SK-N-SH treated with all-trans-retinoic acid at 6 μM for 48 hours (cell line): Measurements from ENCODE around the gene PDLIM7.
A peak's percentile ranks its signal among the peaks of the same experiment; 100 is the strongest.

ENCODE experiments used
- ATAC-seq: fragments of 200-7000 bp; cut with Tn5 transposase; 3 replicates; pipeline ENCODE4 v1.9.1; 2020; ENCODE audit warnings: mild to moderate bottlenecking, moderate library complexity
- BACH2 ChIP-seq: fragments of 250-450 bp; sonication (Bioruptor Pico); IDR thresholded peaks from 2 replicates; pipeline ENCODE4 v1.9.0; 2021; ENCODE audit warnings: mild to moderate bottlenecking, borderline replicate concordance
- CSDC2 ChIP-seq: fragments of 250-450 bp; sonication (Bioruptor Pico); IDR thresholded peaks from 2 replicates; pipeline ENCODE4 v1.5.0; 2020; ENCODE audit warnings: mild to moderate bottlenecking, moderate library complexity
- ISL1 ChIP-seq: fragments of 250-450 bp; sonication (Bioruptor Pico); IDR thresholded peaks from 2 replicates; pipeline ENCODE4 v2.1.2; 2022; ENCODE audit warnings: mild to moderate bottlenecking, moderate library complexity
- OSR1 ChIP-seq: fragments of 250-450 bp; sonication (Bioruptor Pico); IDR thresholded peaks from 2 replicates; pipeline ENCODE4 v1.8.0; 2022; ENCODE audit warnings: moderate library complexity, mild to moderate bottlenecking, inconsistent platforms
- PPARA ChIP-seq: fragments of 250-450 bp; sonication (Bioruptor Pico); IDR thresholded peaks from 2 replicates; pipeline ENCODE4 v1.5.0; 2020; ENCODE audit warnings: mild to moderate bottlenecking, borderline replicate concordance
- RARB ChIP-seq: fragments of 250-450 bp; sonication (Bioruptor Pico); IDR thresholded peaks from 2 replicates; pipeline ENCODE4 v1.8.0; 2021; ENCODE audit warnings: mild to moderate bottlenecking, moderate library complexity
- SNAI2 ChIP-seq: fragments of 250-450 bp; sonication (Bioruptor Pico); IDR thresholded peaks from 2 replicates; pipeline ENCODE4 v1.5.0; 2020; ENCODE audit warnings: mild to moderate bottlenecking, moderate library complexity
- TCF4 ChIP-seq: fragments of 250-450 bp; sonication (Bioruptor Pico); IDR thresholded peaks from 2 replicates; pipeline ENCODE4 v1.8.0; 2021; ENCODE audit warnings: mild to moderate bottlenecking, moderate library complexity, borderline replicate concordance
- TOX ChIP-seq: fragments of 250-450 bp; sonication (Bioruptor Pico); IDR thresholded peaks from 2 replicates; pipeline ENCODE4 v1.8.0; 2021; ENCODE audit warnings: mild to moderate bottlenecking, moderate library complexity, borderline replicate concordance
- ZC3H10 ChIP-seq: fragments of 250-450 bp; sonication (Bioruptor Pico); IDR thresholded peaks from 2 replicates; pipeline ENCODE4 v1.5.1; 2021; ENCODE audit warnings: mild to moderate bottlenecking, moderate library complexity
- ZFP3 ChIP-seq: fragments of 250-450 bp; sonication (Bioruptor Pico); IDR thresholded peaks from 2 replicates; pipeline ENCODE4 v1.5.0; 2020; ENCODE audit warnings: mild to moderate bottlenecking, moderate library complexity
- ZFP30 ChIP-seq: fragments of 450-650 bp; formaldehyde crosslinking; IDR thresholded peaks from 2 replicates; pipeline ENCODE4 v1.5.0; 2022; ENCODE audit warnings: mild to moderate bottlenecking, moderate library complexity
- ZNF565 ChIP-seq: fragments of 450-650 bp; formaldehyde crosslinking; conservative IDR thresholded peaks from 2 replicates; pipeline ENCODE4 v1.5.0; 2020; ENCODE audit warnings: low read depth, mild to moderate bottlenecking, moderate library complexity
- ZNF70 ChIP-seq: fragments of 450-650 bp; formaldehyde crosslinking; IDR thresholded peaks from 2 replicates; pipeline ENCODE4 v1.5.0; 2020; ENCODE audit warnings: mild to moderate bottlenecking, moderate library complexity
- ZNF8 ChIP-seq: fragments of 450-650 bp; formaldehyde crosslinking; IDR thresholded peaks from 2 replicates; pipeline ENCODE4 v1.5.0; 2020; ENCODE audit warnings: mild to moderate bottlenecking, moderate library complexity
- TF ChIP-seq, protein P1 (sequence below): fragments of 250-450 bp; sonication (Bioruptor Pico); IDR thresholded peaks from 2 replicates; pipeline ENCODE4 v1.8.0; 2021; ENCODE audit warnings: low read depth, mild to moderate bottlenecking, moderate library complexity, borderline replicate concordance
- TF ChIP-seq, protein P2 (sequence below): fragments of 250-450 bp; sonication (Bioruptor Pico); IDR thresholded peaks from 2 replicates; pipeline ENCODE4 v1.5.0; 2020; ENCODE audit warnings: mild to moderate bottlenecking, moderate library complexity
- TF ChIP-seq, protein P3 (sequence below): fragments of 250-450 bp; sonication (Bioruptor Pico); IDR thresholded peaks from 2 replicates; pipeline ENCODE4 v1.8.0; 2020; ENCODE audit warnings: mild to moderate bottlenecking, moderate library complexity, borderline replicate concordance
- TF ChIP-seq, protein P4 (sequence below): fragments of 250-450 bp; sonication (Bioruptor Pico); IDR thresholded peaks from 2 replicates; pipeline ENCODE4 v1.5.1; 2020; ENCODE audit warnings: low read depth, mild to moderate bottlenecking, moderate library complexity
- TF ChIP-seq, protein P5 (sequence below): fragments of 250-450 bp; sonication (Bioruptor Pico); IDR thresholded peaks from 2 replicates; pipeline ENCODE4 v1.5.1; 2021; ENCODE audit warnings: mild to moderate bottlenecking, moderate library complexity

PDLIM7 gene

DNA sequence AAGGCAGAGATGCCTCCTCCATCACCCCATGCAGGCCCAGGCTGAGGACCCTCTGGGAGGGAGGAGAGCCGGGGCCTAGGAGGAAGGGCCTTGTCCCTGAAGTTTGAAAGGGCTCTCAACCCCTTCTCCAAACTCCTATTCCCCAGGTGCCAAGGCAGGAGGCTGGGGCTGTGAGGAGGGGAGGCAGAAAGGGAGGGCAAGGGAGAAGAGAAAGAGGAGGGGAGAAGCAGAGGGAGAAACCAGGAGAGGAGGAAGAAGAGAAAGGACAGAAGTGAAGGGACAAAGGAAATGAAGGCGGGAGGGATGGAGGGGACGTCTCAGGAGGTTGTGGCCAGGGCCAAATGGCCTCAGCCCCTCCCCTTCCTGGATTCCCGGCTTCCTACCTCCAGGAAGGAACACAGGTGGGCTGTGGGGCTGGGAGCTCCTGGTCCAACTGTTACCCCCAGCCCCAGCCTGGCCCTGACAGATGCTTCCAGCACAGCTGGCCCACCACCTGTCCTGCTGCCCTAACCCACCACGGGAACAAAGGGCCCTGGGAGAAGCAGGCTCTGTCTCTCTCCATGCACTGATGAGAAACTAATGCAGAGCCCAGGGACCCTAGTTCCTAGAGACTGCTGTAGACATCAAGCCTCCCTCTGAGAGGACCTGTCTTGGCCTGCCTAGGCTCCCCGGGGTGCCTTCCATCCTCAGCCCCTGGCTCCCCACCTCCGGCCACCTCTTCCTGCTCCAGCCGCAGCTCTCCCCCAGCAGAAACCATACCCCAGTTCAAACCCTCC lies 27.5 kb downstream of the PDLIM7 start:
- TF ChIP-seq, protein P1, sequence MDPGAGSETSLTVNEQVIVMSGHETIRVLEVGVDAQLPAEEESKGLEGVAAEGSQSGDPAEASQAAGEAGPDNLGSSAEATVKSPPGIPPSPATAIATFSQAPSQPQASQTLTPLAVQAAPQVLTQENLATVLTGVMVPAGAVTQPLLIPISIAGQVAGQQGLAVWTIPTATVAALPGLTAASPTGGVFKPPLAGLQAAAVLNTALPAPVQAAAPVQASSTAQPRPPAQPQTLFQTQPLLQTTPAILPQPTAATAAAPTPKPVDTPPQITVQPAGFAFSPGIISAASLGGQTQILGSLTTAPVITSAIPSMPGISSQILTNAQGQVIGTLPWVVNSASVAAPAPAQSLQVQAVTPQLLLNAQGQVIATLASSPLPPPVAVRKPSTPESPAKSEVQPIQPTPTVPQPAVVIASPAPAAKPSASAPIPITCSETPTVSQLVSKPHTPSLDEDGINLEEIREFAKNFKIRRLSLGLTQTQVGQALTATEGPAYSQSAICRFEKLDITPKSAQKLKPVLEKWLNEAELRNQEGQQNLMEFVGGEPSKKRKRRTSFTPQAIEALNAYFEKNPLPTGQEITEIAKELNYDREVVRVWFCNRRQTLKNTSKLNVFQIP (CRISPR knock-in tag): no peak
- TF ChIP-seq ZFP3 (CRISPR knock-in tag): no peak
- TF ChIP-seq SNAI2 (CRISPR knock-in tag): no peak
- no peak for TF ChIP-seq TOX
- no peak for TF ChIP-seq ZNF565 (CRISPR knock-in tag)
- no peak for TF ChIP-seq ZC3H10 (CRISPR knock-in tag)
- TF ChIP-seq ZNF70 (CRISPR knock-in tag): no peak
- TF ChIP-seq PPARA: no peak
- TF ChIP-seq, protein P2, sequence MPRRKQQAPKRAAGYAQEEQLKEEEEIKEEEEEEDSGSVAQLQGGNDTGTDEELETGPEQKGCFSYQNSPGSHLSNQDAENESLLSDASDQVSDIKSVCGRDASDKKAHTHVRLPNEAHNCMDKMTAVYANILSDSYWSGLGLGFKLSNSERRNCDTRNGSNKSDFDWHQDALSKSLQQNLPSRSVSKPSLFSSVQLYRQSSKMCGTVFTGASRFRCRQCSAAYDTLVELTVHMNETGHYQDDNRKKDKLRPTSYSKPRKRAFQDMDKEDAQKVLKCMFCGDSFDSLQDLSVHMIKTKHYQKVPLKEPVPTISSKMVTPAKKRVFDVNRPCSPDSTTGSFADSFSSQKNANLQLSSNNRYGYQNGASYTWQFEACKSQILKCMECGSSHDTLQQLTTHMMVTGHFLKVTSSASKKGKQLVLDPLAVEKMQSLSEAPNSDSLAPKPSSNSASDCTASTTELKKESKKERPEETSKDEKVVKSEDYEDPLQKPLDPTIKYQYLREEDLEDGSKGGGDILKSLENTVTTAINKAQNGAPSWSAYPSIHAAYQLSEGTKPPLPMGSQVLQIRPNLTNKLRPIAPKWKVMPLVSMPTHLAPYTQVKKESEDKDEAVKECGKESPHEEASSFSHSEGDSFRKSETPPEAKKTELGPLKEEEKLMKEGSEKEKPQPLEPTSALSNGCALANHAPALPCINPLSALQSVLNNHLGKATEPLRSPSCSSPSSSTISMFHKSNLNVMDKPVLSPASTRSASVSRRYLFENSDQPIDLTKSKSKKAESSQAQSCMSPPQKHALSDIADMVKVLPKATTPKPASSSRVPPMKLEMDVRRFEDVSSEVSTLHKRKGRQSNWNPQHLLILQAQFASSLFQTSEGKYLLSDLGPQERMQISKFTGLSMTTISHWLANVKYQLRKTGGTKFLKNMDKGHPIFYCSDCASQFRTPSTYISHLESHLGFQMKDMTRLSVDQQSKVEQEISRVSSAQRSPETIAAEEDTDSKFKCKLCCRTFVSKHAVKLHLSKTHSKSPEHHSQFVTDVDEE (CRISPR knock-in tag): no peak
- TF ChIP-seq, protein P3, sequence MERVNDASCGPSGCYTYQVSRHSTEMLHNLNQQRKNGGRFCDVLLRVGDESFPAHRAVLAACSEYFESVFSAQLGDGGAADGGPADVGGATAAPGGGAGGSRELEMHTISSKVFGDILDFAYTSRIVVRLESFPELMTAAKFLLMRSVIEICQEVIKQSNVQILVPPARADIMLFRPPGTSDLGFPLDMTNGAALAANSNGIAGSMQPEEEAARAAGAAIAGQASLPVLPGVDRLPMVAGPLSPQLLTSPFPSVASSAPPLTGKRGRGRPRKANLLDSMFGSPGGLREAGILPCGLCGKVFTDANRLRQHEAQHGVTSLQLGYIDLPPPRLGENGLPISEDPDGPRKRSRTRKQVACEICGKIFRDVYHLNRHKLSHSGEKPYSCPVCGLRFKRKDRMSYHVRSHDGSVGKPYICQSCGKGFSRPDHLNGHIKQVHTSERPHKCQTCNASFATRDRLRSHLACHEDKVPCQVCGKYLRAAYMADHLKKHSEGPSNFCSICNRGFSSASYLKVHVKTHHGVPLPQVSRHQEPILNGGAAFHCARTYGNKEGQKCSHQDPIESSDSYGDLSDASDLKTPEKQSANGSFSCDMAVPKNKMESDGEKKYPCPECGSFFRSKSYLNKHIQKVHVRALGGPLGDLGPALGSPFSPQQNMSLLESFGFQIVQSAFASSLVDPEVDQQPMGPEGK (CRISPR knock-in tag): no peak
- TF ChIP-seq ZFP30 (CRISPR knock-in tag): no peak
- no peak for ATAC-seq

DNA sequence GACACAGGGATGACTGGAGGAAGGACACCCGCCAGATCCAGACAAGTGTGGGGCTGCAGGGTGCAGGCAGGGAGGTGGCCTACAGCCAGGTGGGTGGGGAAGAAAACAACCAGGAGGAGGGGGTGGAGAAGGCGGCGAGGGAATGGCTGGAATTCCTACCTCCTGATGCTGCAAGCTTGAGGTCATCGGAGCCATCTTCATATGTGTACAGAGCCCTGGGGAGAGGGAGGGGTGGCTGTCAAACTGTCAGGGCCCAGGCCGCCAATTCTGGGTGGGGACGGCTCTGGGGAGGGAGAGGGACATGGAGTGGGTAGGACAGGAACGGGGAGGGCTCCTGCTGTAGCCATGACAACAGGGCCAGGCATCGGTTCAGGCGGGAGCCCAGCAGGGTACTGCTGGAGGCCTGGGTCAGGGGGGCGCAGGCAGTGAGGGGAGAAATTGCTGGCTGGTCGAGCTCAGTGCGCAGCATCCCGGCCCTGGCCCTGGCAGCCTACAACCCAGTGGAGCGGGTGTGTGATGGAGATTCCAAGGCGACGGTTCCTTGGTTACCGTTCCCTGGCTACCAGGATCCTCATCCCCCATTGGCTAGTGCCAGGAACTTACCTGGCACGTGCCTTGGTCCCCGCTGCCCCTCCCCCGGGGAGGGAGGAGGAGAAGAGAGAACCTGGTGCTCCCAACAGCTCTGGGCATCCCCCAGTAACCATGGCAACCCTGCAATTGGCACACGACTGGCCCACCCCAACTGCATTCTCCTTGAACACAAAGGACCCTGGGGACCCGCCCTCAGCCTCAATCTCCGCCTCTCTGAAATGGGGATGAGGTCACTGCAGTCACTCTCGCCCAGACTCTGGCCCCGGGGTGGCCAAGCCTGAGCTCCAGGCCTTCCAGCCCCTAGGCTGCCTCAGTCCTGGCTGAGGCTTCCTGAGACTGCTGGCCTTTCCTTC lies 28.4 kb downstream of the PDLIM7 start:
- peak; percentile 3; the same call in 1 of the 3 replicates for ATAC-seq
- TF ChIP-seq, protein P3 (CRISPR knock-in tag): no peak
- TF ChIP-seq, protein P4, sequence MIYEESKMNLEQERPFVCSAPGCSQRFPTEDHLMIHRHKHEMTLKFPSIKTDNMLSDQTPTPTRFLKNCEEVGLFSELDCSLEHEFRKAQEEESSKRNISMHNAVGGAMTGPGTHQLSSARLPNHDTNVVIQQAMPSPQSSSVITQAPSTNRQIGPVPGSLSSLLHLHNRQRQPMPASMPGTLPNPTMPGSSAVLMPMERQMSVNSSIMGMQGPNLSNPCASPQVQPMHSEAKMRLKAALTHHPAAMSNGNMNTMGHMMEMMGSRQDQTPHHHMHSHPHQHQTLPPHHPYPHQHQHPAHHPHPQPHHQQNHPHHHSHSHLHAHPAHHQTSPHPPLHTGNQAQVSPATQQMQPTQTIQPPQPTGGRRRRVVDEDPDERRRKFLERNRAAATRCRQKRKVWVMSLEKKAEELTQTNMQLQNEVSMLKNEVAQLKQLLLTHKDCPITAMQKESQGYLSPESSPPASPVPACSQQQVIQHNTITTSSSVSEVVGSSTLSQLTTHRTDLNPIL (CRISPR knock-in tag): no peak
- TF ChIP-seq, protein P1 (CRISPR knock-in tag): no peak
- no peak for TF ChIP-seq ZFP3 (CRISPR knock-in tag)
- no peak for TF ChIP-seq ISL1 (CRISPR knock-in tag)
- no peak for TF ChIP-seq TCF4 (CRISPR knock-in tag)
- no peak for TF ChIP-seq BACH2 (CRISPR knock-in tag)
- TF ChIP-seq PPARA: no peak
- TF ChIP-seq SNAI2 (CRISPR knock-in tag): no peak
- no peak for TF ChIP-seq ZNF8
- no peak for TF ChIP-seq ZNF565 (CRISPR knock-in tag)
- TF ChIP-seq CSDC2: no peak
- TF ChIP-seq OSR1 (CRISPR knock-in tag): no peak
- no peak for TF ChIP-seq ZC3H10 (CRISPR knock-in tag)
- no peak for TF ChIP-seq RARB (CRISPR knock-in tag)
- TF ChIP-seq TOX: no peak
- TF ChIP-seq, protein P2 (CRISPR knock-in tag): no peak
- TF ChIP-seq, protein P5, sequence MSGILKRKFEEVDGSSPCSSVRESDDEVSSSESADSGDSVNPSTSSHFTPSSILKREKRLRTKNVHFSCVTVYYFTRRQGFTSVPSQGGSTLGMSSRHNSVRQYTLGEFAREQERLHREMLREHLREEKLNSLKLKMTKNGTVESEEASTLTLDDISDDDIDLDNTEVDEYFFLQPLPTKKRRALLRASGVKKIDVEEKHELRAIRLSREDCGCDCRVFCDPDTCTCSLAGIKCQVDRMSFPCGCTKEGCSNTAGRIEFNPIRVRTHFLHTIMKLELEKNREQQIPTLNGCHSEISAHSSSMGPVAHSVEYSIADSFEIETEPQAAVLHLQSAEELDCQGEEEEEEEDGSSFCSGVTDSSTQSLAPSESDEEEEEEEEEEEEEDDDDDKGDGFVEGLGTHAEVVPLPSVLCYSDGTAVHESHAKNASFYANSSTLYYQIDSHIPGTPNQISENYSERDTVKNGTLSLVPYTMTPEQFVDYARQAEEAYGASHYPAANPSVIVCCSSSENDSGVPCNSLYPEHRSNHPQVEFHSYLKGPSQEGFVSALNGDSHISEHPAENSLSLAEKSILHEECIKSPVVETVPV (CRISPR knock-in tag): no peak
